GM19397 (cell line): Measurements from ENCODE around the gene BMP2K.
"Not testable (repeated sequence)": the region's sequence is repeated elsewhere in the genome, so short reads cannot be mapped to it uniquely, and the experiment has no call there.

ENCODE experiments used
- ATAC-seq: cut with Tn5 transposase; IDR thresholded peaks from one replicate; pipeline ENCODE4 v1.9.1; 2021; ENCODE audit warnings: mild to moderate bottlenecking, moderate library complexity; ENCODE audit not compliant: unreplicated experiment

The BMP2K gene

DNA sequence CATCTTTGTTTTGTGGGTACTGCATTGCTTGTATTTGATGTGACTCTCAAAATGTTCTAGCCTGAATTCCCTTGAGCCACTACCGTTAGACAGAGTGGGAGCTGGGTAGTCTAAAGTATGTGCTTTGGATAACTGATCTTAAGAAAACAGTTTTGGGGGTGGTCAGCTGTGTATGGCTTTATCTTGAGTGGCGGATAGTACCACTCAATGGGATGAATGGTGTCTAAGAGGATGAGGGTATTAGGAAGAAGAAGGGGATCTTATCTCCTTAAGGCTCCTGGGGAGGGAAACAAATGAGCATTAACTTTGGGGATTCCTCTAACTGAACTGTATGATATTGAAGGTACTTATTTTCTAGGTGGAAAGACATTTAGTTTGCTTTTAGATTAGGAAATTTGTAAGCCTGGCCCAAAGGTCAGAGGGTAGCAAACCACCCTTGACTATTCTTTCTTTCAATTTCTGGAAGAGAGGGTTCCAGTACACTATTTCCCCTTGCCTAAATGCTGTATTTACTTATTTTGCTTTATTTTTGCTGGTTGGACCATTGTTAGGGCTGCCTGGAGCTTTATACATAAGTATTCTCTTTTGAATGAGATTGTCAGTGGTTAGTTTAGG is 11.3 kb downstream of the BMP2K start:
- ATAC-seq: no peak

DNA sequence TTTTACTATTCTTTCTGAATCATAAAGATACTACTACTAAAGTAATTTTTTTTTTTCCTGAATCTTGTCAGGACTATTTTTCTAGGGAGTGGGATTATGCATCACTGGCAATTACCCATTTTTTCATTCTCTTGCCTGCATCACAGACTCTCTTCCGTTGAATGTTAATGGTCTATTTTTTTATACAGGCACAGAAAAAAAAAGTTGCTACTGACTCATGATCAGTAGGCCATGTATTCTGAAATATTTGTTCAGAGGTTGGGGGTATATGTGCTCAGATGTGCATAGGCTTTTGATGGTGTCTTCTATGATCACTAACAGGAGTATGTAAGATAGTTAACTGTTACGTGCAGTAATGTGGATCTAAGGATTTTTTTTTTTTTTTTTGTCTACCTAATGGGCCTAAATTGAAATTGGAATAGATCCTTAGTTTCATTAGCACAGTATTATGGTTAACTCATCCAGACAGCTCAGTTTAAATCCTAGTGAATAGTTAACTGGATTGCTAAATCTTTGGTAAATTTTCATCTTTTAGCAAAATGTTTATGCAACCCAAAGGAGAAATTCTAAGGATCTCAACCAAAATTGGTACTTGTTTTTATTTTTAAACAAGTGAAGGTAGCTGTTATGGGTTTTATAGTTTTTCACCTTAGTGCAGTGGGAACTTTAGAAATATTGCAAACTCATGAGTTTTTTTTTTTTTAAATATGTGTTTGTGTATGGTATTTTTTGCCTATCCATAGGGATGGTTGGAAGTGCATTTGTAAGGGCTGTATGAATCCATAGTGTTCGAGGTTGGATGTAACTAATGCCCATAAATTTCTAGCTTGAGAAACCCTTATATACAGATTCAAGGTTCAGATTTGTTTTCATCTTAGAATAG is 12.1 kb downstream of the BMP2K start:
- no peak for ATAC-seq

DNA sequence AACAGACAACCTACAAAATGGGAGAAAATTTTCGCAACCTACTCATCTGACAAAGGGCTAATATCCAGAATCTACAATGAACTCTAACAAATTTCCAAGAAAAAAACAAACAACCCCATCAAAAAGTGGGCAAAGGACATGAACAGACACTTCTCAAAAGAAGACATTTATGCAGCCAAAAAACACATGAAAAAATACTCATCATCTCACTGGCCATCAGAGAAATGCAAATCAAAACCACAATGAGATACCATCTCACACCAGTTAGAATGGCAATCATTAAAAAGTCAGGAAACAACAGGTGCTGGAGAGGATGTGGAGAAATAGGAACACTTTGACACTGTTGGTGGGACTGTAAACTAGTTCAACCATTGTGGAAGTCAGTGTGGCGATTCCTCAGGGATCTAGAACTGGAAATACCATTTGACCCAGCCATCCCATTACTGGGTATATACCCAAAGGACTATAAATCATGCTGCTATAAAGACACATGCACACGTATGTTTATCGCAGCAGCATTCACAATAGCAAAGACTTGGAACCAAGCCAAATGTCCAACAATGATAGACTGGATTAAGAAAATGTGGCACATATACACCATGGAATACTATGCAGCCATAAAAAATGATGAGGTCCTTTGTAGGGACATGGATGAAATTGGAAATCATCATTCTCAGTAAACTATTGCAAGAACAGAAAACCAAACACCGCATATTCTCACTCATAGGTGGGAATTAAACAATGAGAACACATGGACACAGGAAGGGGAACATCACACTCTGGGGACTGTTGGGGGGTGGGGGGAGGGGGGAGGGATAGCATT is 19.7 kb downstream of the BMP2K start:
- not testable (repeated sequence) for ATAC-seq

DNA sequence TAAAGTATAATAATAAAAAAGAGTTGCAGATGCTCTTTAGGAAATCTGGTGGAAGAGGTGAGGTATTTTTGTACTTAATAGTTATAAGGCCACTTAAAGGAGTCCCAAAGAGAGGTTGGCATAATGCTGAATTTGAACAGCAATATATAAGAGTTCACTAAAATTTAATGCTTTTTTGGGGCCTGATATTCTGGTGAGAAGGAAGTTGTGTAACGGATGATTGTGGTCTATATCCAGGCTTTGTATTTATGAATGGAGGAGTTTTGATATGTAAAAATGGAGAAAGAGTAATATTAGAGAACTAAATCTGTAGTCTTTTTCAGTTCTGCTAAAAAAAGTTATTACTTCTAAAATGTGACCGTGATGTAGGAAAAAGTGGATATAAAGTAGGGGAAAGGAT is 20.4 kb downstream of the BMP2K start:
- ATAC-seq: no peak

DNA sequence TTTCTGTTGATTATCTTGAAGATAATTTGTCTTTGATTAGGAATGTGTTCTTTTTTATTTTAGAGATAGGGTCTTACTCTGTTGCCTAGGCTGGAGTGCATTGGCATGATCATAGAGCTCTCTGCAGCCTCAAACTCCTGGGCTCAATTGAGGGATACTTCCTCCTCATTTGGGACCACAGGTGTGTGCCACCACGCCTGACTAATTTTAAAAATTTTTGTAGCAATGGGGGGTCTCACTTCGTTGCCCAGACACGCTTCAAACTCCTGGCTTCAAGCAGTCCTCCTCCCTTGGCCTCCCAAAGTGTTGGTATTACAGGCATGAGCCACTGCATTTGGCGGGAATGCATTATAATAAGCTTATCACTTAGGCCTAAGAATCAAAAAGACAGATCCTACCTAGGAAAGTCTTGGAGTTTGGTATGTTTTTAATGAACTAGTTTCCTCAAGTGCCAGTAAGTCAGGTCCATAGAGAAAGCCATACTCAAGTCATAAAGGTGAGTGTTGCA is 21.7 kb downstream of the BMP2K start:
- ATAC-seq: no peak

DNA sequence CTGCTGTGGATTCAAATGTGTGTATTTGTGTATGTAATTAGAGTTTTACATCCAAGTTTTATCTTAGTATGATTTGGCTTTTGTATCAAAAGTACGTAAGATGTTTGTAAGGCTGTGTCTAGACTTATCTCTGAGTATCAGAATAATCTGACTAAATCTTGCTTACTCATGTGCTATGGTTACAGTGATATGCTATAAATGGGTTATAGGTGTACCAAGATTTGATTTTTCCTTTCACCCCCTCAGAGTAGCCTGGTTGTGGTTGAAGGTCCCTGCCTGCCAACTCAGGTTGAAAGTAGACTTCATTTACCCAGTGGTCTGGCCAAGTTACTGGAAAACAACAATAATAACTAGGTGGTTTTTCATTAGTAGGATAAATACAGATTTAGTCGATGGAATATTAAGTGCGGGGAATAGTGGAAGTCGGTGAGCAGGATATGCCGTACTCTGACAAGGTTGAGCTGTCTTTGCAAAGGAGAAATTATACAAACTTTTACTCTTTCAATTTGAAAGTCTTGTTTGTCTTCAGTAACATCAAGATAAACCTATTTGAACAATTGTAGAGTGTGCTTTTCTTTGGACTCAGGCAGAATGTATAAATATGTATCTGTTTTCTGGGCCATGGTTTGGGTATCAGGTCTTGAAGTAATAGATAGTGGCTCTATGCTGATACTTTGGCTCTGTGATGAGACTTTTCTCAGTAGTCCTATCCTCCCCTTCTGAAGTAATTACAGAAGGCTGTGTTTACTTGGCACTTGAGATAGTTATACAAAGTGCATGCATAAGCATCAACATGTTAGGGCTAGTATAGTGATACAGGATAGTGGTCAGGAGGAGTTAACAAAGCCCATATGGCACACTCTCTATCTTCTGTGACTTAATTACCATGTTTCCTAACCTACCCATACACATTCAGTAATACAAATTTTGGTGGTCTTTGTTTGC is 23.7 kb downstream of the BMP2K start:
- ATAC-seq: no peak

DNA sequence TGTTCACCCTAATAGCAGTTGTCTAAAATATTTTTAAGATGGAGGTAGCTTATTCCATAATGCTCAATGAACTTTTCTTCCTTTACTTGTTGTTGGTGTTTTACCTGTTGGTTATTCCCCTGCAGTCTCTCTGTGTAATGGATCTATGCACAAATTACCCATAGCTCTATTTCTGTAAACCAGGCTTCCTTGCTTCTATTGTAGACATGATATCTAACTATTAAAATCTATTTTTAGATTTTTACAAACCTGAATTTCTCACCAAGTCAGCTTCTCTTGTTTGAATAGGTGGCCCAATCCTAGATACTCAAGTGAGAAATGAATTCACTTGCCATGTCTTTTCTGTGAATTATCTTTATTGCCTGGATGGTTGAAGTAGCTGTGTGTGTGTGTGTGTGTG is 24.8 kb downstream of the BMP2K start:
- ATAC-seq: no peak

DNA sequence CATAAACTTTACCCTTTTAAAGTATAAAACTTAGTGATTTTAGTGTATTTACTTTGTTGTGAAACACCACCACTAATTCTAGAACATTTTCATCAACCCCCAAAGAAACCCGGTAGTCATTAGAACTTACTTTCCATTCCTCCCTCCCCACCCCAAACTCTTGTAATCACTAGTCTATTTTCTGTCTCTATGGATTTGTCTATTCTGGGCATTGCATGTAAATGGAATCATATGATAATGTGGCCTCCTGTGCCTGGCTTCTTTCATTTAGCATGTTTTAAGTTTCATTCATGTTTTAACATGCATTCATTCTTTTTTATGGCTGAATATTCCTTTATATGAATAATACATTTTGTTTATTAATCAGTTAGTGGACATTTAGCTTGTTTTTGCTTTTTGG is 27.8 kb downstream of the BMP2K start:
- no peak for ATAC-seq

DNA sequence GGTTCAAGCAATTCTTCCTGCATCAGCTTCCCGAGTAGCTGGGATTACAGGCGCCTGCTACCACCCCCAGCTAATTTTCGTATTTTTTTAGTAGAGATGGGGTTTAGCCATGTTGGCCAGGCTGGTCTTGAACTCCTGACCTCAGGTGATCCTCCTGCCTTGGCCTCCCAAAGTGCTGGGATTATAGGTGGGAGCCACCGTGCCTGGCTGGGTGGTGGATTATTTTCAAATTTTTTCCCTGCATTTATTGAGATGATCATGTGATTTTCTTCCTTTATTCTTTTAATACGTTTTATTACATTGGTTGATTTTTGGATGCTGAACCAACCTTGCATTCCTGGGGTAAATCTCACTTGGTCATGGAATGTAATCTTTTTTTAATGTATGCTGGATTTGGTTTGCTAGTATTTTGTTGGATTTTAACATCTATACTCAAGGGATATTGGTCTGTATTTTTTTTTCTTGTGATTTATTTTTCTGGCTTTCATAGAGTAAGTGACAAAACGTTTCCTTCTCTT is 30.9 kb downstream of the BMP2K start:
- ATAC-seq: no peak

DNA sequence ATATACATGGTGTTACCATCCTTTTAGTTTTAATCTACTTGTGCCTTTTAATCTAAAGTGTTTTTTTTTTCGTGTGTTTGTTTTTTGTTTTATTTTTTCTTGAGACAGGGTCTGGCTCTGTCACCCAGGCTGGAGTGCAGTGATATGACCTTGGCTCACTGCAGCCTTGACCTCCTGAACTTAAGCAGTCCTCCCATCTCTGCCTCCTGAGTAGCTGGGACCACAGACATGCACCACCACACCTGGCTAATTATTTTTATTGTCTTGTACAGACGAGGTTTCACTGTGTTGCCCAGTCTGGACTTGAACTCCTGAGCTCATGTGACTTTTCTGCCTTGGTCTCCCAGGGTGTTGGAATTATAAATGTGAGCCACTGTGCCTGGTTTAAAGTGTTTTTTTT is 33.1 kb downstream of the BMP2K start:
- no peak for ATAC-seq

DNA sequence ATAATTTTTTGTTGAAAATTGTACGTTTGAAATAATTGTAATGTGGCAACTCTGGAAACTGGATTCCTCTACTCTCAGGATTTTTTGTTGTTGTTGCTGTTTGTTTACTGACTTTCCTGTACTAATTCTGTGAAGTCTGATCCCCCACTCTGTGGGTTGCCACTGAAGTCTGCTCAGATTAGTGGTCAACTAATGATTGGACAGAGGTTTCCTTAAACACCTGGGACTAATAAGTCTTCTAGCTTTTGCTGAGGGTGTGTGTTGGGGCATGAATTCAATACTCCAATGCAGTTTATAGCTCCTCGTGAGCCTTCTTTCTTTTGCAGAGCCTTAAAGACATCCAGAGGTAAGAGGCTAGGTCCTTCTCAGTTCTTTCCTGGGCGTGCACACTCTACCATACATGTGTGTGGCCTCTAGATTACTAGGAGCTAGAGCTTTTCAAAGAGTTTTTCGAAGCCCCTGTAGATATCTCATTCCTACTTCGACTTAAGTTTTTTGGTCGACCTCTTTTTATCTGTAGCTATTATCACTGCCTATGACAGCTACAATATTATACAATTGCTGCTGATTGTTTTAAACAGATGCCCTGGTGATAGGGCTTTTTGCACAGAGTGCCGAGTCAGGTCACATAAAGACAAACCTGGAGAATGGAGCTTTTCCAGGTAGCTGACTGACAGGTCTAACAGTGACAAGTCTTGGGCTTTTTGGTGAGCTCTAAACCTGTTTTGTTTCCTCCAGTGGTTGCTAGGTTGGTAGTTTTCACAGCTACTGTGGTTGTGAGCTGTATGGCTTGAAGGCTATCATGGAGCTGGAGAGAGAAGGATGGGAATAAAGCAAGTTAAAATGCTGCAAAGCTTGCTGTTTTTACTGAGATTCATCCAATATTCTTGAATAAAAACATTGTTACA is 34.0 kb downstream of the BMP2K start:
- no peak for ATAC-seq

DNA sequence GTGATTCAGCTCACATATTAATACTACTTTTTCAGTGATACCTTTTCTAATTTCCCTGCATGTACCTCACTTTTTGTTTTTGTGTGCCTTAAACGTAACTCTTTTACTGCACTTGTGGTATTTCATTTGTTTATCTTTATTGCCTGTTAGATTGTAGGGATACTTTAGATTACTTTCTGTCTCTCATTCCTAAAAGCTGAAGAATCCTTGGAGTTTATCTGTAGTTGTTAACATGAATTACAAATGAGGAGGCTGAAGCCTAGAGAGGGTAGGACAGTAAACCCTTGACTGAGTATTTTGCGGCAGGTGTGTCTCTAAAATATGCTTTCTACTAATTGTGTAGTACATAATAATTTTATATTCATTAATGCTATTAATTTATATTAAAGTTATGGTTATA is 34.9 kb downstream of the BMP2K start:
- no peak for ATAC-seq

DNA sequence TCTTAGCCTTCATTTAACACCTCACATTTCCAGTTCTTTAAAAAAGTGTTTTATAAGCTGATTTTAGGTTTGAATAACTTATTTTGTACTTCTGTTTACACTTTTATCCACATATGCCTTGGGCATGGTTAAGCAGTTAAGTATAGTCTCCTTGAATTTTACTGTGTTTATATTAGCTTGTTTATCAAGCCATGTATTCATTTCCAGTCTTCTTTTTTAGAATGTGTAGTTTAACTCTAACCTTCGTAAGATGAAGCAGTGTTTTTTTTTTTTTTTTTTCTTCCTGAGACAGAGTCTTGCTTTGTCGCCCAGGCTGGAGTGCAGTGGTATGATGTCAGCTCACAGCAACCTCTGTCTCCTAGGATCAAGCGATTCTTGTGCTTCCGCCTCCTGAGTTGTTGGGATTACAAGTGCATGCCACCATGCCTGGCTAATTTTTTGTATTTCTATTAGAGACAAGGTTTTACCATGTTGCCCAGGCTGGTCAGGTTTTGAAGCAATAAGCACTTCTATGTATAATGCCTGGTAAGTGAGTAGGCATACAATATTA is 42.5 kb downstream of the BMP2K start:
- ATAC-seq: no peak

DNA sequence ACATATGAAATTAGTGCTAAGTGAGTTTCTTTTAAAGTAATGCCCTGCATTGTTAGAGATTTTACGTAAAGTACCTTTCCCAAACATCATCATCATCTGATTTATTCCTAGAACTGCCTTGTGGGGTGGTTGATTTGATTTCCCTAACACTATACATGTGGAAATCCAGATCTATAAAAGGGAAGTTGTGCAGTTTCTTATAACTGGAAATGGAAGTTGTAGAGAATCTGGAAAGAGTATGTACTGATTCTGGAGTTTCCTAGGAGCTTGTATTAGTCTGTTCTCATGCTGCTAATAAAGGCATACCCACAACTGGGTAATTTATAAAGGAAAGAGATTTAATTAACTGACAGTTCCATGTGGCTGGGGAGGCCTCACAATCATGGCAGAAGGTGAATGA is 47.9 kb downstream of the BMP2K start:
- no peak for ATAC-seq

DNA sequence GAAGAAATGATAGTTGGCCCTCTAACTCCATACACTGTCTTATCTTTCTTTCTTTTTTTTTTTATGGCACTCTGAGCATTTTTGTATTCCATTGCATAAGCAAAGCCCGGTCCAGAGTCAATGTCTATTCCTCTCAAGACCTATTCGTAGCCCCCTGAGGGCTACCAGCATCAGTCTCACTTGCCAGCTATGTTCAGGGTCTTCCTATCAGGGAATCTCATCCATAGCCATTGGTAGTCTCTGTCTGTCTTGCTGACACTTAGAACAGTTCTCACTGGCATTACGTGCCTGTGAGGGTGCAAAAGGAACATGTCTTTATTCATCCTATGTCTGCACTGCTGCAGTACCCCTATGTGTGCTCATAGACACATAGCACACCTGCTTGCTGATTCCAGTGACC is 51.0 kb downstream of the BMP2K start:
- no peak for ATAC-seq

DNA sequence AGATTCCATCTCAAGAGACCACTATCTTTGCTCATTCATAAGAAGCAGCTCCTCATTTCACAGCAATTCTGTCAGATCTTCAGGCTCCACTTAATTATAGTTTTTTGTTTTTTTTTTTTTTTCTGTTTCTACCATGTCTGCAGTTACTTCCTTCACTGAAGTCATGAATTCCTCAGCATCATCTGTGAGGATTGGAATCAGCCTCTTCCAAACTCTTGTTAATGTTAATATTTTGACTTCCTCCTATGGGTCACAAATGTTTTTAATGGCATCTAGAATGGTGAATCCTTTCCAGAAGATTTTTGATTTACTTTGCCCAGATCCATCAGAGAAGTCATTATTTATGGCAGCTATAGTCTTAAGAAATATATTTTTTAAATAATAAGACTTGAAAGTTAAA is 53.1 kb downstream of the BMP2K start:
- no peak for ATAC-seq

DNA sequence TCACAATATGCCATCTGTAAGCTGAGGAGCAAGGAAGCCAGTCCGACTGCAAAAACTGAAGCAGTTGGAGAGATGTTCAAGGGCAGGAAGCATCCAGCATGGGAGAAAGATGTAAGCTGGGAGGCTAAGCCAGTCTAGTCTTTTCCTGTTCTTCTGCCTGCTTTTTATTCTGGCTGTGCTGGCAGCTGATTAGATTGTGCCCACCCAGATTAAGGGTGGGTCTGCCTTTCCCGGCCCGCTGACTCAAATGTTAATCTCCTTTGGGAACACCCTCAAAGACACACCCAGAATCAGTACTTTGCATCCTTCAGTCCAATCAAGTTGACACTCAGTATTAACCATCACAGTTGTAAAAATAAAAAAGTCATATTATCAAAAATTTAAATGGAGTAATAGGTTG is 63.5 kb downstream of the BMP2K start:
- not testable (repeated sequence) for ATAC-seq

DNA sequence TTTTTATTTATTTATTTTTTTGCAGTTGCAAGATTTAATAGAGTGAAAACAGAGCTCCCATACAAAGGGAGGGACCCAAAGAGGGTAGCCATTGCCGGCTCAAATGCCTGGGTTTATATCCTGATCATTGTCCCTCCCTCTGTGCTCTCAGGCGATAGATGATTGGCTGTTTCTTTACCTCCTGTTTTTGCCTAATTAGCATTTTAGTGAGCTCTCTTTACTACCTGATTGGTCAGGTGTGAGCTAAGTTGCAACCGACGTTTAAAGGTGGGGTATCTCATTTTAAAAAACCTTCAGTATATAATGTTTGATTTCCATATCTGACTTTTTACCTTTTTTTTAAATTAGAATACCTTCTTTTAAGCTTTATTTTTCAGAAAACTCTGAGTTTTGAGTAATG is 64.1 kb downstream of the BMP2K start:
- not testable (repeated sequence) for ATAC-seq

DNA sequence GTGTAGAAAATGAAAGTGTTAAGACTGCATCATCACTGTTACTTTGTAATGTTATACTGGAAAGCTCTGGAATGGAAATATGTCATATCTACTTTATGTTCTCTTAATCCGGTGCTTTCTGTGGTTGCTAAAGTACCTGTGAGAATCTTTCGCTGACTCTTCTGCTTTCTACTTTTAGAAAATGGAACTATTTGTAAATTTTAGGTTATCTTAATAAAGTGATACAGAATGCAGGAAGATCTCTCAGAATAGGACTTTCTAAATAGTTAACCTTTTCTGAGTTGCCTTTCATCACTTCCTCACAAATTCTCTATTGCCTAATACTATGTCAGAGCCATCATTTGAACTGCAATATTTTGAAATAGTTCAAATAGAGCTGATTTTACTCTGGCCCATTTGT is 69.3 kb downstream of the BMP2K start:
- ATAC-seq: peak; percentile 57
